Frontal cortex (tissue), 1 donor: ENCODE results near the gene SGPP2. TPM values are rescaled to one million over a fixed set of nuclear protein-coding genes. Genes with fewer than 3 reads are reported as not detected.

Experiments used
- small RNA-seq: library from RNA; depleted of rRNA; stranded (forward); fragments of <200 nt; gene quantifications from one replicate; pipeline ENCODE3, GENCODE V24; 2014
- total RNA-seq: library from RNA; depleted of rRNA; stranded (reverse); fragments of >200 nt; gene quantifications from one replicate; pipeline ENCODE4 v1.2.3, GENCODE V29; 2014

SGPP2 gene
- total RNA-seq, 1 donor from 2014 or later, result 0.82 TPM

Small RNA genes lying within 50 kb of the gene (small RNA-seq; reads per million reads assigned to genes)
- not detected for gene RF00019
- gene RNU6-619P, result not detected

Other genes with a start within 250 kb of the SGPP2 start
- not detected for gene PAX3, start 125.5 kb upstream of the SGPP2 start, total RNA-seq
- gene FARSB, start 231.5 kb downstream of the SGPP2 start, total RNA-seq, result 35.5 TPM
- not detected for gene MOGAT1, start 247.1 kb downstream of the SGPP2 start, total RNA-seq